ENCODE results near the gene AMELX.

AMELX gene

DNA sequence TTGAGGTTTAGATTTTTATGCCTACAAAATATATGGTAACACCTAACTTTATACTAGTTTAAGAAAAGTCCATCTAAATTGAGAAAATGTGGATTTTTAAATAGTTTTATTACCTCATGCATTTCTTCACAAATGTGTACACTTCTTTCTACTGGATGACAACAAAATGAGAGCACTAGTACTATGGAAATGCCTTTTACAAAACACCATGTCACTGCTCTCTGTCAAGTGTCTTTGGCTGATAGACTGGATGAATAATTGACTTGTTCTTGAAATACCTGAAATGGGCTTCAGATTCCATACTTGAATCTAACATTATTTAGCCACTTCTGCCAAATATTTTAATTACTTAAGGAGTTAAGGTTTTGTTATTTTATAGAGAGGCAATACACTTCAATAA lies 49.5 kb downstream of the AMELX start:
- TF ChIP-seq RAD21 (IDR thresholded peaks at IDR 0.05; ENCODE audit: low read depth) (no peak), YY1 (IDR thresholded peaks at IDR 0.05; ENCODE audit: low read depth) (no peak), TCF12 (IDR thresholded peaks at IDR 0.05; ENCODE audit: low read depth) (no peak), TEAD4 (IDR thresholded peaks at IDR 0.05) (no peak), ZBTB7A (IDR thresholded peaks at IDR 0.05; ENCODE audit: low read depth) (no peak), REST (IDR thresholded peaks at IDR 0.05; ENCODE audit: low read depth) (no peak), USF1 (IDR thresholded peaks at IDR 0.05) (no peak), NFIC (IDR thresholded peaks at IDR 0.05) (no peak), CEBPB (IDR thresholded peaks at IDR 0.05) (no peak), EP300 (IDR thresholded peaks at IDR 0.05; ENCODE audit: borderline replicate concordance) (no peak), TAF1 (IDR thresholded peaks at IDR 0.05; ENCODE audit: low read depth) (no peak), CREB1 (IDR thresholded peaks at IDR 0.05; ENCODE audit: low read depth) (no peak), EGR1 (IDR thresholded peaks at IDR 0.05) (no peak), FOXM1 (IDR thresholded peaks at IDR 0.05; ENCODE audit: borderline replicate concordance, low read depth) (no peak)
- TF ChIP-seq, protein P1, sequence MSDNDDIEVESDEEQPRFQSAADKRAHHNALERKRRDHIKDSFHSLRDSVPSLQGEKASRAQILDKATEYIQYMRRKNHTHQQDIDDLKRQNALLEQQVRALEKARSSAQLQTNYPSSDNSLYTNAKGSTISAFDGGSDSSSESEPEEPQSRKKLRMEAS (IDR thresholded peaks at IDR 0.05): no peak

DNA sequence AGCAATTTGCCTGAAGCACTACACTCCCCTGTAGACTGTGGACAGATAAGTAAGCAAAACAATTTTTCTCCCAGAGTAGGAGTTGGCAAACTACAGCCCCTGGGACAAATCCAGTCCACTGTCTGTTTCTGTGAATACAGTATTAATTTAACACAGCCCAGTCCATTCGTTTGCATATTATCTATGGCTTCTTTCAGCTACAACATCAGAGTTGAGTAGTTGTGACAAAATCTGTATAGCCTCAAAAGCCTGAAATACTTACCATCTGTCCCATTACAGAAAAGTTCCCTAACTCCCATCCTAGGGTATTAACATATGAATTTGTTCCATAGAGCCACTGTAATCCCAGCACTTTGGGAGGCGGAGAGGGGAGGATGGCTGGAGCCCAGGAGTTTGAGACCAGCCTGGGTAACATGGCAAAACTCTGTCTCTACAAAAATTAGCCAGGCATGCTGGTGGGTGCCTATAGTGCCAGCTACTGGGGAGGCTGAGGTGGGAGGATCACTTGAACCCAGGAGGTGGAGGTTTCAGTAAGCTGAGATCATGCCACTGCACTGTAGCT lies 53.0 kb downstream of the AMELX start:
- no peak for TF ChIP-seq CEBPB (IDR thresholded peaks at IDR 0.05)
- no peak for TF ChIP-seq YY1 (IDR thresholded peaks at IDR 0.05; ENCODE audit: low read depth)
- no peak for TF ChIP-seq TAF1 (IDR thresholded peaks at IDR 0.05; ENCODE audit: low read depth)
- TF ChIP-seq USF1 (IDR thresholded peaks at IDR 0.05): no peak
- TF ChIP-seq FOXM1 (IDR thresholded peaks at IDR 0.05; ENCODE audit: borderline replicate concordance, low read depth): no peak
- TF ChIP-seq REST (IDR thresholded peaks at IDR 0.05; ENCODE audit: low read depth): no peak
- TF ChIP-seq NFIC (IDR thresholded peaks at IDR 0.05): no peak
- no peak for TF ChIP-seq EGR1 (IDR thresholded peaks at IDR 0.05)
- TF ChIP-seq, protein P1 (IDR thresholded peaks at IDR 0.05): no peak
- TF ChIP-seq CREB1 (IDR thresholded peaks at IDR 0.05; ENCODE audit: low read depth): no peak
- no peak for TF ChIP-seq EP300 (IDR thresholded peaks at IDR 0.05; ENCODE audit: borderline replicate concordance)
- no peak for TF ChIP-seq ZBTB7A (IDR thresholded peaks at IDR 0.05; ENCODE audit: low read depth)

DNA sequence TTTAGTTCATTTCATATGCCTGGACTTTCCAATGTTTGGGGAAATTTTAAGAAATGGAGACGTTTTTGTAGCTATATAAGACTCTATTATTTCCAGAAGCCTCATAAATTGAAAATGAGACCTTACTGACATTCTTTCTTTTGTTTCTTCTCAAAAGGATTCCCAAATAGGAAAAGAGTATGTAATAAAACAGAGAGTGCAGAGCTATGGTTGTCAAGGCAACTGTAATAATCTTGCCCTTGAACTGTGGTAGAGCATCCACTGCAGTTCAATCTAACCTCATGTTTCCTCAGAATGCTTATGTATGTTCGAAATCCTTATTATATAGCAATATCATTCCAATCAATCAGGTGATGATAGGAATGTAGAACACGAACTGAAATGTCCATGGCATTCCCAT lies 54.1 kb downstream of the AMELX start:
- no peak for TF ChIP-seq FOXM1 (IDR thresholded peaks at IDR 0.05; ENCODE audit: borderline replicate concordance, low read depth)
- no peak for TF ChIP-seq NFIC (IDR thresholded peaks at IDR 0.05)
- no peak for TF ChIP-seq CEBPB (IDR thresholded peaks at IDR 0.05)

DNA sequence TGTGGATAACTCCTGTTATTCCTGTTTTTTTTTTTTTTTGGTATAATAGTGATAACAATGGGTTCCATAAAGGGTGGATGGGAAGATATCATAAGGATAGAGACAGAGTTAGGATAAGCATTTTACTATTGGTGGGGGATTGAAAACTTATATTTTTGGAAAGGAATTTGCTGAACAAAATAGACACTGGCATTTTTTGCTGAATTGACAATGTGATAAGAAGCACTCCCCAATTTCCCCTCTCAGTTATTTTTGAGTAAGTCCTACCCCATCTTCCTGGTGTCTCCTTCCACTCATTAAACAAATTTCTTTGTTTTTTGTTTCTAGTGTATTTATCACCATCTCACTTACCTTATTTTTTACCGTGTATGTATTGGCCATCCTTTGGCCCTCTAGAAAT lies 55.8 kb downstream of the AMELX start:
- no peak for TF ChIP-seq TCF12 (IDR thresholded peaks at IDR 0.05; ENCODE audit: low read depth)
- TF ChIP-seq CEBPB (IDR thresholded peaks at IDR 0.05): no peak
- no peak for TF ChIP-seq YY1 (IDR thresholded peaks at IDR 0.05; ENCODE audit: low read depth)
- TF ChIP-seq NFIC (IDR thresholded peaks at IDR 0.05): no peak
- no peak for TF ChIP-seq REST (IDR thresholded peaks at IDR 0.05; ENCODE audit: low read depth)

Data from Ishikawa (cell line).